Measurements from ENCODE around the gene ATP11B.

The ATP11B gene

DNA sequence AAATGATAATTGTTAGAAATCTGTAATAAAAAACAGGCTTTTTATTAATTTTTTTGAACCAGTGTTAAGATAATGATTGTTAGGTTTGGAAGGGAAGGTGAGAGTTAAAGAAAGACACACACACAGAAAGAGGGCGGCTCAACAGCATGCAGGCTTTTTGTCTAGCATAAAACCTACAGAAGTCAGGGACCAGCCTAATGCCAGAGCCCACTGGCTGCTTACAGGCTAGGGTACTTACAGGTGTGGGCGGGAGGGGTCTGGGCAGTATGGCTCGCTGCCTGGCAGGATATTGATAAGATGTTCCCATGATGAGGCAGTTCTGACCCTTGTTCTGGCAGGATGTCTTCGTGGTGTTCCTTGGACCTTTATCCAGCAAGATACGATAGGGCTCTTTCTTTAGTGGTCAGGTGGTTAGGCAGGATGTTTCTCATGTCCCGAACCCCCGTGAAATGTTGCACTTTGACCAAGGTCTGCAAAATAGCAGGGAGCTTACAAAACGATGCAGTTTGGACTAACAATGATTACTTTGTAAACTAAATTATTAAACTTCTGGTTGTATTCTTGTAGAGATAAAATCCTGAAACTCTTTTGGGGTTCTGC, 102.3 kb downstream of the ATP11B start:
- no peaks in the 10 kb centered on the region for H3K27me3 ChIP-seq (replicated peaks)
- no peak for DNase-seq
- no peak overlapping the region for H3K4me3 ChIP-seq (ENCODE audit: low read depth, low read length)
- TF ChIP-seq, protein P1, sequence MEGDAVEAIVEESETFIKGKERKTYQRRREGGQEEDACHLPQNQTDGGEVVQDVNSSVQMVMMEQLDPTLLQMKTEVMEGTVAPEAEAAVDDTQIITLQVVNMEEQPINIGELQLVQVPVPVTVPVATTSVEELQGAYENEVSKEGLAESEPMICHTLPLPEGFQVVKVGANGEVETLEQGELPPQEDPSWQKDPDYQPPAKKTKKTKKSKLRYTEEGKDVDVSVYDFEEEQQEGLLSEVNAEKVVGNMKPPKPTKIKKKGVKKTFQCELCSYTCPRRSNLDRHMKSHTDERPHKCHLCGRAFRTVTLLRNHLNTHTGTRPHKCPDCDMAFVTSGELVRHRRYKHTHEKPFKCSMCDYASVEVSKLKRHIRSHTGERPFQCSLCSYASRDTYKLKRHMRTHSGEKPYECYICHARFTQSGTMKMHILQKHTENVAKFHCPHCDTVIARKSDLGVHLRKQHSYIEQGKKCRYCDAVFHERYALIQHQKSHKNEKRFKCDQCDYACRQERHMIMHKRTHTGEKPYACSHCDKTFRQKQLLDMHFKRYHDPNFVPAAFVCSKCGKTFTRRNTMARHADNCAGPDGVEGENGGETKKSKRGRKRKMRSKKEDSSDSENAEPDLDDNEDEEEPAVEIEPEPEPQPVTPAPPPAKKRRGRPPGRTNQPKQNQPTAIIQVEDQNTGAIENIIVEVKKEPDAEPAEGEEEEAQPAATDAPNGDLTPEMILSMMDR (IDR thresholded peaks at IDR 0.05; ENCODE audit: low read depth, low read length, missing control alignments) = no peak
- in situ Hi-C loops (cut with HindIII; ENCODE audit: low pct_ligation_motif_present, low sequenced_read_pairs) = no loop called here
- H3K27ac ChIP-seq = no peak overlapping the region
- peaks cover 6% of the 10 kb centered on the region for H3K36me3 ChIP-seq (replicated peaks)

- TF ChIP-seq, protein P1 (IDR thresholded peaks at IDR 0.05; ENCODE audit: low read depth, low read length, missing control alignments) = no peak
- Histone ChIP-seq H3K27ac (no peak overlapping the region), H3K27me3 (replicated peaks) (no peaks in the 10 kb centered on the region), H3K4me3 (ENCODE audit: low read depth, low read length) (no peak overlapping the region), H3K36me3 (replicated peaks) (peaks cover 3% of the 10 kb centered on the region)
- in situ Hi-C loops (cut with HindIII; ENCODE audit: low pct_ligation_motif_present, low sequenced_read_pairs) = no loop called here
- DNase-seq = no peak
Measured at GRCh38 chr3:182896553-182896952, 103.2 kb downstream of the ATP11B start.

- TF ChIP-seq, protein P1 (IDR thresholded peaks at IDR 0.05; ENCODE audit: low read depth, low read length, missing control alignments) = no peak
- no peak overlapping the region for H3K4me3 ChIP-seq (ENCODE audit: low read depth, low read length)
- in situ Hi-C loops (cut with HindIII; ENCODE audit: low pct_ligation_motif_present, low sequenced_read_pairs) = no loop called here
- H3K36me3 ChIP-seq (replicated peaks) = peaks cover 8% of the 10 kb centered on the region
- no peak for DNase-seq
- H3K27ac ChIP-seq = no peak overlapping the region
- H3K27me3 ChIP-seq (replicated peaks) = no peaks in the 10 kb centered on the region
Measured at GRCh38 chr3:182902236-182902635, 108.9 kb downstream of the ATP11B start.

DNA sequence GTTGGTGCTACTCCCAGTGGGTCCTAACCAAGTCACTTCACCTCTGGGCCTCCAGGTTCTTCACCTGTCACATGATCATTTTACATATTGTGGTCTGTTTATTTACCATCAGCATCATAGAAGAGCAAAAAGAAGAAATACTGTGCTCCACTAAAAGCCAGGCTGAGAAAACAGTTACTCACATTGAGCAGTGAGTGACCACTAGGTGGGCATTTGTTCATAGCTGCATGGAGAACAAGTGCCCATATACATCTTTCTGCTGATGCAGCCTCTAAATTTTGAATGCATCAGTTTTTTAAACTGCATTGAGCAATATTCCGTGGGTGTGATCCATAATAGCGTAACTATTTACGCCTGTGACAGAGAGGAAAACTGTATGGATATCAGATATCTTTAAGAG, 110.9 kb downstream of the ATP11B start:
- Histone ChIP-seq H3K27ac (no peak overlapping the region), H3K27me3 (replicated peaks) (no peaks in the 10 kb centered on the region), H3K36me3 (replicated peaks) (peaks cover 4% of the 10 kb centered on the region), H3K4me3 (ENCODE audit: low read depth, low read length) (no peak overlapping the region)
- DNase-seq = no peak
- TF ChIP-seq, protein P1 (IDR thresholded peaks at IDR 0.05; ENCODE audit: low read depth, low read length, missing control alignments) = peak; percentile 46
- in situ Hi-C loops (cut with HindIII; ENCODE audit: low pct_ligation_motif_present, low sequenced_read_pairs) = no loop called here

GRCh38 chr3:182905623-182906022, 112.3 kb downstream of the ATP11B start:
- DNase-seq = no peak
- Histone ChIP-seq H3K36me3 (replicated peaks) (peaks cover 4% of the 10 kb centered on the region), H3K27me3 (replicated peaks) (no peaks in the 10 kb centered on the region), H3K27ac (no peak overlapping the region), H3K4me3 (ENCODE audit: low read depth, low read length) (no peak overlapping the region)
- in situ Hi-C loops (cut with HindIII; ENCODE audit: low pct_ligation_motif_present, low sequenced_read_pairs) = no loop called here
- TF ChIP-seq, protein P1 (IDR thresholded peaks at IDR 0.05; ENCODE audit: low read depth, low read length, missing control alignments) = no peak

- Histone ChIP-seq H3K36me3 (replicated peaks) (peaks cover 4% of the 10 kb centered on the region), H3K4me3 (ENCODE audit: low read depth, low read length) (no peak overlapping the region), H3K27ac (no peak overlapping the region), H3K27me3 (replicated peaks) (no peaks in the 10 kb centered on the region)
- TF ChIP-seq, protein P1 (IDR thresholded peaks at IDR 0.05; ENCODE audit: low read depth, low read length, missing control alignments) = no peak
- DNase-seq = no peak
- in situ Hi-C loops (cut with HindIII; ENCODE audit: low pct_ligation_motif_present, low sequenced_read_pairs) = no loop called here
Measured at GRCh38 chr3:182906036-182906435, 112.7 kb downstream of the ATP11B start.
